Measurements from ENCODE around the gene SLC44A3. TPM values are rescaled to one million over a fixed set of nuclear protein-coding genes. Genes with fewer than 3 reads are reported as not detected.
A peak's percentile ranks its signal among the peaks of the same experiment; 100 is the strongest.

Gene SLC44A3
- total and polyA plus RNA-seq, 12 donors, result 1.2 to 9.4 (median 4.8) TPM

GRCh38 chr1:94798462-94798861 is 21.7 kb upstream of the SLC44A3 start:
- Histone ChIP-seq H3K9me3 (no peaks in the 10 kb centered on the region), H3K36me3 (no peaks in the 10 kb centered on the region), H3K27me3 (no peaks in the 10 kb centered on the region), H3K27ac (peak overlapping the region in 1 of 10 donors; percentile 61), H3K4me1 (peaks cover 3 to 54% (median 28%) of the 10 kb centered on the region in 9 donors), H3K4me3 (no peak overlapping the region)
- DNase-seq, result no peak
- ATAC-seq, result no peak
- 90 to 92% methylated on average over 2 of the region's 2 CpGs for WGBS, 2 donors
- TF ChIP-seq, protein P1, sequence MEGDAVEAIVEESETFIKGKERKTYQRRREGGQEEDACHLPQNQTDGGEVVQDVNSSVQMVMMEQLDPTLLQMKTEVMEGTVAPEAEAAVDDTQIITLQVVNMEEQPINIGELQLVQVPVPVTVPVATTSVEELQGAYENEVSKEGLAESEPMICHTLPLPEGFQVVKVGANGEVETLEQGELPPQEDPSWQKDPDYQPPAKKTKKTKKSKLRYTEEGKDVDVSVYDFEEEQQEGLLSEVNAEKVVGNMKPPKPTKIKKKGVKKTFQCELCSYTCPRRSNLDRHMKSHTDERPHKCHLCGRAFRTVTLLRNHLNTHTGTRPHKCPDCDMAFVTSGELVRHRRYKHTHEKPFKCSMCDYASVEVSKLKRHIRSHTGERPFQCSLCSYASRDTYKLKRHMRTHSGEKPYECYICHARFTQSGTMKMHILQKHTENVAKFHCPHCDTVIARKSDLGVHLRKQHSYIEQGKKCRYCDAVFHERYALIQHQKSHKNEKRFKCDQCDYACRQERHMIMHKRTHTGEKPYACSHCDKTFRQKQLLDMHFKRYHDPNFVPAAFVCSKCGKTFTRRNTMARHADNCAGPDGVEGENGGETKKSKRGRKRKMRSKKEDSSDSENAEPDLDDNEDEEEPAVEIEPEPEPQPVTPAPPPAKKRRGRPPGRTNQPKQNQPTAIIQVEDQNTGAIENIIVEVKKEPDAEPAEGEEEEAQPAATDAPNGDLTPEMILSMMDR (IDR thresholded peaks at IDR 0.05), result no peak
- intact Hi-C loops (cut with DNase I), result loop anchor here in 5 of 10 donors (5.0 to 10.0 kb wide), 5 partner anchors 41 to 144 kb away; no protein-coding TSS in a partner anchor

DNA sequence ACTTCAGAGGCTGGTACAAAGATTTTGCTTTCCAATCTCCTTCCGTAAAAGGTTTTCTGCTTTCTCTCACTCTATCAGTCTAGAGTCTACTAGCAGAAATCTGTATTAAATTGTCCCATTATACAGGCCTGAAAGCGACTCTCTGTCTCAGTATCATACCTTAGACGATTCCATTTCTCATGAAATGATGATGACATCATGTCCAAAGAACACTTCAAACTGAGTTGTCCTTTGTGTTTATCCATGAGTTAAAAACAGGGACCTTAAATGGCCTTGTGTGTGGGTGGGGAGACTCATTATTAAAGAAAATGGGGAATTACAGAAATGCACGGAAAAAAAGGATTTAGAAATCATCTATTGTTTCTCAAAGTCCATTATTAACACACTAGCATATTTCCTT is 21.0 kb upstream of the SLC44A3 start:
- 74 to 77% methylated on average over 4 of the region's 4 CpGs for WGBS, 2 donors
- Histone ChIP-seq H3K9me3 (no peaks in the 10 kb centered on the region), H3K4me3 (no peak overlapping the region), H3K27me3 (no peaks in the 10 kb centered on the region), H3K27ac (peak overlapping the region in 1 of 10 donors; percentile 61), H3K36me3 (no peaks in the 10 kb centered on the region), H3K4me1 (peaks cover 3 to 57% (median 33%) of the 10 kb centered on the region in 9 donors)
- intact Hi-C loops (cut with DNase I), result loop anchor here in 5 of 10 donors (5.0 to 10.0 kb wide), 5 partner anchors 42 to 144 kb away; no protein-coding TSS in a partner anchor
- TF ChIP-seq, protein P1 (IDR thresholded peaks at IDR 0.05), result no peak
- DNase-seq, result no peak
- no peak for ATAC-seq

GRCh38 chr1:94801919-94802546 is 18.1 kb upstream of the SLC44A3 start:
- H3K4me3 ChIP-seq, result peak overlapping the region in 5 of 10 donors; percentile 4 to 31 (median 24)
- peak; percentile 74 to 89 (median 84) for ATAC-seq
- peak; percentile 21 to 23 for DNase-seq
- peaks cover 3 to 60% (median 36%) of the 10 kb centered on the region in 9 donors for H3K4me1 ChIP-seq
- intact Hi-C loops (cut with DNase I), result loop anchor here (2.0 to 10.0 kb wide), 12 partner anchors 50 to 317 kb away; partner anchors contain the start of gene F3 (in 3 of the 10)
- peak overlapping the region in 9 of 10 donors; percentile 24 to 78 (median 66) for H3K27ac ChIP-seq
- TF ChIP-seq, protein P1 (IDR thresholded peaks at IDR 0.05), result peak in 8 of 9 donors; percentile 18 to 73 (median 61)
- no peaks in the 10 kb centered on the region for H3K36me3 ChIP-seq
- 21 to 27% methylated on average over 7 of the region's 7 CpGs for WGBS, 2 donors
- H3K9me3 ChIP-seq, result no peaks in the 10 kb centered on the region
- no peaks in the 10 kb centered on the region for H3K27me3 ChIP-seq

- no peaks in the 10 kb centered on the region for H3K9me3 ChIP-seq
- intact Hi-C loops (cut with DNase I), result loop anchor here in 9 of 10 donors (2.0 to 10.0 kb wide), 11 partner anchors 51 to 318 kb away; partner anchors contain the start of gene F3 (in 3 of the 9)
- no peaks in the 10 kb centered on the region for H3K36me3 ChIP-seq
- H3K27me3 ChIP-seq, result no peaks in the 10 kb centered on the region
- H3K27ac ChIP-seq, result peak overlapping the region in 9 of 10 donors; percentile 23 to 78 (median 57)
- H3K4me3 ChIP-seq, result no peak overlapping the region
- TF ChIP-seq, protein P1 (IDR thresholded peaks at IDR 0.05), result no peak
- 77 to 86% methylated on average over 3 of the region's 3 CpGs for WGBS, 2 donors
- ATAC-seq (no peak), DNase-seq (no peak)
- peaks cover 3 to 54% (median 36%) of the 10 kb centered on the region in 9 donors for H3K4me1 ChIP-seq
Measured at GRCh38 chr1:94803106-94803505, 17.1 kb upstream of the SLC44A3 start.
